Keratinocyte (primary cell): ENCODE results near the gene HOTAIR. TPM values are rescaled to one million over a fixed set of nuclear protein-coding genes. Genes with fewer than 3 reads are reported as not detected.

Experiments
- DNase-seq: peaks from one replicate; pipeline ENCODE4 v3.0.0-alpha.2; 2011; ENCODE audit warnings: low read depth, missing footprints, low spot score
- FAIRE-seq: peaks from 2 replicates; lab custom pipeline; 2011; peaks lifted over from hg19 to GRCh38; lab: Jason Lieb, UNC
- H2AFZ ChIP-seq: 2 replicates; pipeline ENCODE4 v1.6.0; 2012; ENCODE audit warnings: low read length, control low read depth, inconsistent platforms; ENCODE audit not compliant: control insufficient read depth
- H3K27ac ChIP-seq: 2 replicates; pipeline ENCODE4 v1.5.1; 2011; ENCODE audit warnings: low read length; ENCODE audit not compliant: control insufficient read depth, insufficient read depth
- H3K27me3 ChIP-seq: 3 replicates; pipeline ENCODE4 v1.6.0; 2011; ENCODE audit warnings: low read length; ENCODE audit not compliant: control insufficient read depth, insufficient read depth; ENCODE audit errors: extremely low read depth
- H3K36me3 ChIP-seq, 2 experiments: 2 replicates in 1 of 2; 3 replicates in 1 of 2; pipeline ENCODE4 v1.5.1; 2011; ENCODE audit warnings: low read length in 2 of 2, mild to moderate bottlenecking in 1 of 2; ENCODE audit not compliant: control insufficient read depth in 2 of 2, insufficient read depth in 2 of 2; ENCODE audit errors: extremely low read depth in 1 of 2
- H3K4me1 ChIP-seq: 3 replicates; pipeline ENCODE4 v1.5.1; 2011; ENCODE audit warnings: low read length; ENCODE audit not compliant: control insufficient read depth, insufficient read depth; ENCODE audit errors: extremely low read depth
- H3K4me2 ChIP-seq: 3 replicates; pipeline ENCODE4 v1.6.0; 2011; ENCODE audit warnings: low read depth, low read length; ENCODE audit not compliant: control insufficient read depth, insufficient read depth; ENCODE audit errors: extremely low read depth
- H3K4me3 ChIP-seq, 3 experiments: fragments of 200-600 bp in 1 of 3; sonication (generic) in 1 of 3; 2 replicates in 2 of 3; 3 replicates in 1 of 3; pipeline ENCODE4 v1.5.1; 2011 to 2016; ENCODE audit warnings: low read length in 3 of 3, mild to moderate bottlenecking in 3 of 3, control low read depth in 2 of 3, inconsistent platforms in 1 of 3, low read depth in 1 of 3, mixed read lengths in 1 of 3, mixed run types in 1 of 3, moderate library complexity in 1 of 3; ENCODE audit not compliant: control insufficient read depth in 2 of 3, insufficient read depth in 2 of 3; ENCODE audit errors: extremely low read depth in 1 of 3
- H3K79me2 ChIP-seq: 2 replicates; pipeline ENCODE4 v1.6.0; 2012; ENCODE audit warnings: low read length; ENCODE audit not compliant: control insufficient read depth, insufficient read depth
- H3K9ac ChIP-seq: 3 replicates; pipeline ENCODE4 v1.6.0; 2011; ENCODE audit warnings: low read length; ENCODE audit not compliant: control insufficient read depth, insufficient read depth; ENCODE audit errors: extremely low read depth
- H3K9me1 ChIP-seq: 3 replicates; pipeline ENCODE4 v1.6.0; 2011; ENCODE audit warnings: low read length; ENCODE audit not compliant: control insufficient read depth, insufficient read depth; ENCODE audit errors: extremely low read depth
- H3K9me3 ChIP-seq: 2 replicates; pipeline ENCODE4 v1.5.1; 2012; ENCODE audit warnings: low read depth, low read length; ENCODE audit not compliant: control insufficient read depth
- H4K20me1 ChIP-seq: 3 replicates; pipeline ENCODE4 v1.6.0; 2011; ENCODE audit warnings: low read length; ENCODE audit not compliant: control insufficient read depth, insufficient read depth; ENCODE audit errors: extremely low read depth
- EZH2 ChIP-seq: IDR thresholded peaks from one replicate; pipeline ENCODE4 v1.6.1; 2012; ENCODE audit warnings: inconsistent platforms, mild to moderate bottlenecking, low read length, moderate library complexity
- dilution Hi-C: fragments of 300-500 bp; cut with MboI; formaldehyde crosslinking; loops from one replicate; pipeline ENCODE4 v1.7.0; 2020; ENCODE audit warnings: low sequenced_read_pairs; ENCODE audit not compliant: extremely low pct_ligation_motif_present
- polyA plus RNA-seq, 5 experiments: library from polyadenylated mRNA; depleted of rRNA in 3 of 5; stranded (reverse) in 3 of 5; stranded (forward) in 1 of 5; unstranded in 1 of 5; fragments of >200 nt; gene quantifications; 1 replicate in 1 of 5; 2 replicates in 3 of 5; 3 replicates in 1 of 5; pipeline versions ENCODE4 v1.2.1 to v1.2.3, GENCODE V29; 2011 to 2012; ENCODE audit warnings: missing spikeins in 2 of 5, low read depth in 1 of 5, low replicate concordance in 1 of 5
- TF ChIP-seq, protein P1 (sequence below), 3 experiments: IDR thresholded peaks in 1 of 3; conservative IDR thresholded peaks in 1 of 3; optimal IDR thresholded peaks in 1 of 3; 2 replicates in 2 of 3; 3 replicates in 1 of 3; pipeline versions ENCODE3 to v1.5.1; 2011; ENCODE audit warnings: low read length in 3 of 3, mild to moderate bottlenecking in 3 of 3, moderate library complexity in 2 of 3, control low read depth in 1 of 3, inconsistent platforms in 1 of 3; ENCODE audit not compliant: insufficient read depth in 2 of 3; ENCODE audit errors: extremely low read depth in 1 of 3

The HOTAIR gene
- polyA plus RNA-seq, 1 donor (not counting 4 experiments of a cell fraction or from before 2014, with no cell fraction given): 4.0 TPM

- no peak overlapping the region for H2AFZ ChIP-seq
- H3K9ac ChIP-seq: no peak overlapping the region
- no peak overlapping the region for H3K4me3 ChIP-seq
- dilution Hi-C loops: loop anchor here (25.0 kb wide), 1 partner anchor 183 kb away; the partner anchor contains the start of gene CISTR
- no peak overlapping the region for H3K27ac ChIP-seq
- H3K79me2 ChIP-seq: peaks cover 16% of the 10 kb centered on the region
- FAIRE-seq (no peak), DNase-seq (no peak)
- H3K4me2 ChIP-seq: no peak overlapping the region
- H3K9me1 ChIP-seq: peaks cover 5% of the 10 kb centered on the region
- H4K20me1 ChIP-seq: no peaks in the 10 kb centered on the region
- peaks cover 7% of the 10 kb centered on the region for H3K27me3 ChIP-seq
- TF ChIP-seq EZH2: no peak
- TF ChIP-seq, protein P1, sequence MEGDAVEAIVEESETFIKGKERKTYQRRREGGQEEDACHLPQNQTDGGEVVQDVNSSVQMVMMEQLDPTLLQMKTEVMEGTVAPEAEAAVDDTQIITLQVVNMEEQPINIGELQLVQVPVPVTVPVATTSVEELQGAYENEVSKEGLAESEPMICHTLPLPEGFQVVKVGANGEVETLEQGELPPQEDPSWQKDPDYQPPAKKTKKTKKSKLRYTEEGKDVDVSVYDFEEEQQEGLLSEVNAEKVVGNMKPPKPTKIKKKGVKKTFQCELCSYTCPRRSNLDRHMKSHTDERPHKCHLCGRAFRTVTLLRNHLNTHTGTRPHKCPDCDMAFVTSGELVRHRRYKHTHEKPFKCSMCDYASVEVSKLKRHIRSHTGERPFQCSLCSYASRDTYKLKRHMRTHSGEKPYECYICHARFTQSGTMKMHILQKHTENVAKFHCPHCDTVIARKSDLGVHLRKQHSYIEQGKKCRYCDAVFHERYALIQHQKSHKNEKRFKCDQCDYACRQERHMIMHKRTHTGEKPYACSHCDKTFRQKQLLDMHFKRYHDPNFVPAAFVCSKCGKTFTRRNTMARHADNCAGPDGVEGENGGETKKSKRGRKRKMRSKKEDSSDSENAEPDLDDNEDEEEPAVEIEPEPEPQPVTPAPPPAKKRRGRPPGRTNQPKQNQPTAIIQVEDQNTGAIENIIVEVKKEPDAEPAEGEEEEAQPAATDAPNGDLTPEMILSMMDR (optimal IDR thresholded peaks at IDR 0.05 in 1 of 3, IDR thresholded peaks at IDR 0.05 in 1 of 3, conservative IDR thresholded peaks at IDR 0.05 in 1 of 3; ENCODE audit: extremely low read depth in 1 of 3, insufficient read depth in 2 of 3, low read length in 3 of 3): no peak
- H3K36me3 ChIP-seq: peaks cover 6 to 11% of the 10 kb centered on the region in 2 experiments
- H3K9me3 ChIP-seq: no peaks in the 10 kb centered on the region
- H3K4me1 ChIP-seq: peaks cover 20% of the 10 kb centered on the region
Measured at GRCh38 chr12:53944907-53945847, 29.6 kb downstream of the HOTAIR start.

DNA sequence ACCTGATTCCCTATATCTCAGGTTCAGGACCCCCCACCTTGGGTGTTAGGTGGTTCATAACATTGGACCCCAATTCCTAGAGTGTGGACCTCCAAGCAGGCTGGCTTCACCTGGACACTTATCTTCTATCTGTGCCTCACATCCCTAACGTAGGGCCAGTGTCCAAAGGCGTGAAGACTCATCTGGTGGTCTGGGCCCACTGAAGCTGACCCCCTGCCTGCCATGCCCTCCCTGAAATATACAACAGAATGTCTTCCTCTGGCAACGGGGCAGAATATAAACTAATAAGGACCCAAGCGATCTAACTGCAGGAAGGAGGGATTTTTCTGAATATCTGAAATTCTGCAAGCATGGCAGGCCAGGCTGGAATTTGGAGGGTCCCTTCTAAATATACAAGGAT is 30.5 kb downstream of the HOTAIR start:
- no peak overlapping the region for H3K4me2 ChIP-seq
- H4K20me1 ChIP-seq: no peaks in the 10 kb centered on the region
- H3K79me2 ChIP-seq: peaks cover 19% of the 10 kb centered on the region
- no peak overlapping the region for H3K9ac ChIP-seq
- H2AFZ ChIP-seq: no peak overlapping the region
- dilution Hi-C loops: loop anchor here (25.0 kb wide), 1 partner anchor 182 kb away; the partner anchor contains the start of gene CISTR
- TF ChIP-seq, protein P1 (optimal IDR thresholded peaks at IDR 0.05 in 1 of 3, IDR thresholded peaks at IDR 0.05 in 1 of 3, conservative IDR thresholded peaks at IDR 0.05 in 1 of 3; ENCODE audit: extremely low read depth in 1 of 3, insufficient read depth in 2 of 3, low read length in 3 of 3): no peak
- no peak for TF ChIP-seq EZH2
- H3K36me3 ChIP-seq: peaks cover 6 to 11% of the 10 kb centered on the region in 2 experiments
- H3K9me1 ChIP-seq: peaks cover 5% of the 10 kb centered on the region
- H3K4me3 ChIP-seq: no peak overlapping the region
- H3K9me3 ChIP-seq: no peaks in the 10 kb centered on the region
- peaks cover 18% of the 10 kb centered on the region for H3K4me1 ChIP-seq
- H3K27me3 ChIP-seq: no peaks in the 10 kb centered on the region
- DNase-seq (no peak), FAIRE-seq (no peak)
- no peak overlapping the region for H3K27ac ChIP-seq
